AG10803 (cell line): ENCODE data around the gene BAIAP2L2.

Source experiments
- DNase-seq: peaks from one replicate; pipeline ENCODE4 v3.0.0; 2010; ENCODE audit warnings: low read depth
- H3K4me3 ChIP-seq: 2 replicates; pipeline ENCODE4 v1.5.1; 2011; ENCODE audit warnings: mild to moderate bottlenecking, low read length, control low read depth
- TF ChIP-seq, protein P1 (sequence below): conservative IDR thresholded peaks from 2 replicates; pipeline ENCODE4 v1.5.1; 2011; ENCODE audit warnings: mild to moderate bottlenecking, low read length, control low read depth, inconsistent platforms

The BAIAP2L2 gene

DNA sequence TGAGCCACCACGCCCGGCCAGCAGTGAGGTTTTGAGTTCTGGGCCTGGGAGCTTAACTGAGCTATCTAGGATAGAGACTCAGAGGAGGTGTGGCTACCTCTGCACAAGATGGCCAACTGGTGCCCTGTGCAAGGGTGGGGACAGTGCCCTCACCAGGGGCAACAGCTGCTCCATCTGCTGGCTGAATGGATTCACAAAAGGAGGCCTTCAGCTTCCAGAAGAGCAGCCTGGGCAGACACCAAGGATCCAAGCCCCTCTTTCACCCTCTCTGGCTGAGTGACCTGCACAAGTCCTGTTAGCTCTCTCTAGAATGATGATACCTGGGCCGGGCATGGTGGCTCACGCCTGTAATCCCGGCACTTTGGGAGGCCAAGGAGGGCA lies 33.5 kb upstream of the BAIAP2L2 start:
- no peak for DNase-seq
- H3K4me3 ChIP-seq, result no peak overlapping the region
- TF ChIP-seq, protein P1, sequence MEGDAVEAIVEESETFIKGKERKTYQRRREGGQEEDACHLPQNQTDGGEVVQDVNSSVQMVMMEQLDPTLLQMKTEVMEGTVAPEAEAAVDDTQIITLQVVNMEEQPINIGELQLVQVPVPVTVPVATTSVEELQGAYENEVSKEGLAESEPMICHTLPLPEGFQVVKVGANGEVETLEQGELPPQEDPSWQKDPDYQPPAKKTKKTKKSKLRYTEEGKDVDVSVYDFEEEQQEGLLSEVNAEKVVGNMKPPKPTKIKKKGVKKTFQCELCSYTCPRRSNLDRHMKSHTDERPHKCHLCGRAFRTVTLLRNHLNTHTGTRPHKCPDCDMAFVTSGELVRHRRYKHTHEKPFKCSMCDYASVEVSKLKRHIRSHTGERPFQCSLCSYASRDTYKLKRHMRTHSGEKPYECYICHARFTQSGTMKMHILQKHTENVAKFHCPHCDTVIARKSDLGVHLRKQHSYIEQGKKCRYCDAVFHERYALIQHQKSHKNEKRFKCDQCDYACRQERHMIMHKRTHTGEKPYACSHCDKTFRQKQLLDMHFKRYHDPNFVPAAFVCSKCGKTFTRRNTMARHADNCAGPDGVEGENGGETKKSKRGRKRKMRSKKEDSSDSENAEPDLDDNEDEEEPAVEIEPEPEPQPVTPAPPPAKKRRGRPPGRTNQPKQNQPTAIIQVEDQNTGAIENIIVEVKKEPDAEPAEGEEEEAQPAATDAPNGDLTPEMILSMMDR, result no peak

DNA sequence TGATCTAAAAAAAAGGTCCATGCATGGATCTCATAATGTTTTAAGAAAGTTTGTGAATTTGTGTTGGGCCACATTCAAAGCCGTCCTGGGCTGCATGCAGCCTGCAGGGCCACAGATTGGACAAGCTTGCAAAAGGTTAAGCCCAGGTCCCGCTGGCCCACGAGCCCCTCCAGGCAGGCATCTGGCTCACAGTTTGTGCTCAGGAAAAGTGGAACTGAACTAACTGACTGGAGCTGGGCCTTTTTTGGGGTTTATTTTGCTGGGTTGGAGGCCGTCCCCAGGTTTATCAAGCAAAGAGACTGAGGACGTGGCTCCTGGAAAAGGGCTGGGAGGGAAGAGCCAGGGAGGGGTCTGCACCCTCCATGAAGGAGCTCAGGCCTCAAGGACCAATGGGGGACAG lies 32.1 kb upstream of the BAIAP2L2 start:
- DNase-seq, result no peak
- TF ChIP-seq, protein P1, result no peak
- no peak overlapping the region for H3K4me3 ChIP-seq

DNA sequence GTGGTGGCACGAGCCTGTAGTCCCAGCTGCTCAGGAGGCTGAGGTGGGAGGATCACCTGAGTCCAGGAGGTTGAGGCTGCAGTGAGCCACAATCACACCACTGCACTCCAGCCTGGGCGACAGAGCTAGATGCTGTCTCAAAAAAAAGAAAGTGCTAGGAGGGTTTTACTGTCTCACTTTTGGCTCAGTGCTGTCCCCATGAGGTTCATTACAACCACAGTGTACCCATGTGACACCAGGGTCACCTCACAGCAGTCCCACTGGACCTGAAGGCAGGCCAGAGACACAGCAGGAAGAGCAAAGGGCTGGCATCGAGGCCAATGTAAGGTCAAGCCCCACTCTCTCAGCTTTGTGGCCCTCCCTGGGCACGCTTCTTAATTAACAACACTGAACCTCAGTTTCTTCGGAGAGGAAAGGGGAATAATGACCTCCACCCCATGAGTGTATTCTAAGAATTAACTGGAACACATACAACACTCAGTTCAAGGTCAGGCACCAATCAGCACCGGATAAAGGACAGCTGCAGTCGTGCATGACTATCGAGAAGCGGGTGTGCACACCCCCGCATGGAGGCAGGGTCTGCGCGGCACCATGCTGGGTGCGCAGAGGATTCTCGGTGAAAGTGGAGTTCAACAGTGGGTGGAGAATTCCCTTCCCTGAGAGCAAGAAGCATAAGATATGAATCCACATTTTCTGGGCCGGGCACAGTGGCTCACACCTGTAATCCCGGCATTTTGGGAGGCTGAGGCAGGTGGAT lies 30.9 kb upstream of the BAIAP2L2 start:
- TF ChIP-seq, protein P1, result no peak
- no peak overlapping the region for H3K4me3 ChIP-seq
- no peak for DNase-seq

DNA sequence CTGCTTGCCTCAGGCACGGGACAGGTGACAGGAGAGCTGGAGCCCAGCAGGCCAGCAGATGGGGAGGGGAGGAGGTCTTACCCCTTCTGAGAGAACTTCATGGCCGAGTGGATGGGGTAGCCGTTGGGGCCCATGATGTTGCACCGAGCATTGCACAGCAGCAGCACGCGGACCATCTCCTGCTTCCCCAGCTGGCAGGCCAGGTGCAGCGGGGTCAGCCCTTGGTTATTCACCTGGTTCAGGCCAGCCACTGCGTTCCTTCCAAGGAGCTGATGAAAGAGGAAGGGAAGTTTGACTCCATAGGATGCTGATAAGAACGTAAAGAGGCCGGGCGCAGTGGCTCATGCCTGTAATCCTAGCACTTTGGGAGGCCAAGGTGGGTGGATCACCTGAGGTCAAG lies 29.4 kb upstream of the BAIAP2L2 start:
- TF ChIP-seq, protein P1, result no peak
- no peak overlapping the region for H3K4me3 ChIP-seq
- DNase-seq, result no peak

DNA sequence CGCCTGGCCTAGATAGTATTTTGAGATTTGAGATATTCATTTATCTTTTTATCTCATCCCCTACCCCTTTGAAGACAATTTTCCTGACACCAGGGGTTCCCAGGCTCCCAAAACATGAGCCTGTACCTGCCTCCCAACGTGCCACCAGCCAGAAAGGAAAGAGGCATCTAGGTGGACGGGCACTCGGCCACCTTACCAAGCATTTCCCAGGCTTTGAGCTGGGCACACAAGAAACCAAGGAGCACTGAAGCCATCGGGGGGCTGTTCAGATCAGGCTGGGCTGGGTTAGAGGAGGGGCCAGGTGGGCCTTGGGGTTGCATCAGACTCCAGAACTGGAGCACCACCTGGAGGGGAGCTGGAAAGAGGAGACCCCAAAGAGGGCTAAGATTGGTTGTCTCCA lies 28.5 kb upstream of the BAIAP2L2 start:
- TF ChIP-seq, protein P1, result no peak
- no peak for DNase-seq
- H3K4me3 ChIP-seq, result no peak overlapping the region

DNA sequence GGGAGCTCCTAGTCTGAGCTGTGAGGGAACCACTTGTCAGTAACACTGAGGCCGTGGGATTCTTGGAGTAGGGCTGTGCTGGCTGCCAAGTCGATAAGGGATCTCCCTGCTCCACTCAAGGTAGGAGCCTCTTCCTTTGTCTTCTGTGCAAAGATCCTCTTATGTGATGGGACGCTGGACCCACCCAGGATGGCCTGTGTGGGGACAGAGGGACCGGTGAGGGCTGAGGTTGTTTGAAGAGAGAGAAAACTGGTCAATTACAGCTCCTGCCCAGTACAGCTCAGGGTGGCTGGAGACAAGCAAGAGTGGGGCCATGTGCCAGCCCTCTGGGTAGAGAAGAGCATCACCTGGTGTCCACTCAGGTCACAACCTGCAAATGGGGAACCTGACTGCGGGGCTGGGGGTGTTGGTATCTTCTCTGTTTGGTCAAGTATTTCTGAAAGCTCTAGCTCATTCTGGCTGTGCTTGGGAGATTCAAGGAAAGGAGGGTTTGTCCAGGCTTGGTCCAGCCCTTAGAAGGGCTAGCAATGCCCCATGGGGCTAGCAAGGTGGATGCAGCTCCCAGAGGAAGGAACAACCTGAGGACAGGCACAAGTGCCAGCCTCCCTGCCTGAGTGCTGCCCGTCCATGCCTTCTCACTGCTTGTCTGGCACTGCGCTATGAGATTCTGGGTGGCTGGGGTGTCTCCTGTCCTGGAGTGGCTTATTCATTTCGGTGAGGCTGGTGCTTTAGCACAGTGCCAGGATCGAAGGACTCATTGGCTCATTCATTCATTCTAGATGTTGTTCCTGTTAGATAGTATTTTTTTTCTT lies 27.6 kb upstream of the BAIAP2L2 start:
- no peak overlapping the region for H3K4me3 ChIP-seq
- DNase-seq, result no peak
- TF ChIP-seq, protein P1, result no peak

DNA sequence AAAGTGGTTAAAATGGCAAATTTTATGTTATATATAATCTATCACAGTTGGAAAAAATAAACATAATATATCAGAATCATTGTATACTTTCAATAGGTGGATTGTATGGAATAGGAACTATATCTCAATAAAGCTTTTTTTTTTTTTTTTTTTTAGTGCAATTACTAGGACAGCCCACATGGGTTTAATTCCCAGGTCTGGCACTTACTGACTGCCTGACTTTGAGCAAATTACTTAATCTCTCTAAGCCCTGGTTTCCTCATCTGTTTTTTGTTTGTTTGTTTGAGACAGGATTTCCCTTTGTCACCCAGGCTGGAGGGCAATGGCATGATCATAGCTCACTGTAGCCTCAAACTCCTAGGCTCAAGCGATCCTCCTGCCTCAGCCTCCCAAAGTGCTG lies 26.1 kb upstream of the BAIAP2L2 start:
- TF ChIP-seq, protein P1, result no peak
- no peak overlapping the region for H3K4me3 ChIP-seq
- peak; percentile 56 for DNase-seq
